Endothelial cell of umbilical vein (primary cell): ENCODE data around the gene POLR3C. TPM values are rescaled to one million over a fixed set of nuclear protein-coding genes. Genes with fewer than 3 reads are reported as not detected.

Experiments used
- BruUV-seq: library from RNA; stranded (reverse); fragments of 400-500 nt; replicated peaks from 2 replicates; lab custom pipeline; 2021; lab: Mats Ljungman, UMichigan
- CTCF ChIA-PET: fragments of 300-600, 350-600 bp; sonication (Branson Sonifier 250); formaldehyde crosslinking; loops from one replicate; lab custom pipeline; 2021; ENCODE audit warnings: antibody characterized with exemption, inconsistent platforms; lab: Charles Lee
- POLR2A ChIA-PET: fragments of 300-600, 350-600 bp; sonication (Branson Sonifier 250); formaldehyde crosslinking; loops from one replicate; lab custom pipeline; 2021; ENCODE audit warnings: antibody characterized with exemption, inconsistent platforms; lab: Charles Lee
- DNase-seq: peaks from one replicate; pipeline ENCODE4 v3.0.0-alpha.2; 2011; ENCODE audit warnings: low read depth, low spot score
- FAIRE-seq: peaks from 2 replicates; lab custom pipeline; 2011; peaks lifted over from hg19 to GRCh38; lab: Jason Lieb, UNC
- H2AFZ ChIP-seq: 2 replicates; pipeline ENCODE4 v1.6.0; 2012; ENCODE audit warnings: low read depth, low read length, control low read depth, inconsistent platforms
- H3K27ac ChIP-seq: 2 replicates; pipeline ENCODE4 v1.5.1; 2011; ENCODE audit warnings: low read depth, mild to moderate bottlenecking, control low read depth, low read length, moderate library complexity; ENCODE audit not compliant: insufficient read depth
- H3K27me3 ChIP-seq, 2 experiments: 2 replicates each; pipeline versions ENCODE4 v1.6.0 to v1.6.1; 2011; ENCODE audit warnings: low read length in 2 of 2, mixed read lengths in 1 of 2; ENCODE audit not compliant: control insufficient read depth in 2 of 2, insufficient read depth in 2 of 2
- H3K36me3 ChIP-seq, 2 experiments: 2 replicates in 1 of 2; 3 replicates in 1 of 2; pipeline ENCODE4 v1.5.1; 2011; ENCODE audit warnings: low read length in 2 of 2, mild to moderate bottlenecking in 1 of 2, moderate library complexity in 1 of 2; ENCODE audit not compliant: control insufficient read depth in 2 of 2, insufficient read depth in 2 of 2; ENCODE audit errors: extremely low read depth in 1 of 2
- H3K4me1 ChIP-seq: 3 replicates; pipeline ENCODE4 v1.5.1; 2011; ENCODE audit warnings: mild to moderate bottlenecking, low read length; ENCODE audit not compliant: control insufficient read depth, insufficient read depth; ENCODE audit errors: extremely low read depth
- H3K4me2 ChIP-seq: 2 replicates; pipeline ENCODE4 v1.6.1; 2011; ENCODE audit warnings: low read length, control low read depth, mixed read lengths; ENCODE audit not compliant: insufficient read depth
- H3K4me3 ChIP-seq, 3 experiments: fragments of 200-600 bp in 1 of 3; sonication (generic), shearing (Covaris generic) in 1 of 3; replicated peaks in 1 of 3; 2 replicates each; pipeline ENCODE4 v1.5.1; 2011 to 2016; ENCODE audit warnings: control low read depth in 3 of 3, low read length in 3 of 3, mild to moderate bottlenecking in 2 of 3, inconsistent platforms in 1 of 3, low read depth in 1 of 3, moderate library complexity in 1 of 3; ENCODE audit not compliant: insufficient read depth in 1 of 3
- H3K79me2 ChIP-seq: 2 replicates; pipeline ENCODE4 v1.6.0; 2012; ENCODE audit warnings: low read length, inconsistent platforms; ENCODE audit not compliant: control insufficient read depth, insufficient read depth
- H3K9ac ChIP-seq: replicated peaks from 2 replicates; pipeline ENCODE3; 2011; ENCODE audit warnings: low read length, control low read depth; ENCODE audit not compliant: insufficient read depth; ENCODE audit errors: extremely low read depth
- H3K9me1 ChIP-seq: replicated peaks from 3 replicates; pipeline ENCODE4 v1.6.0; 2011; ENCODE audit warnings: mild to moderate bottlenecking, low read length; ENCODE audit not compliant: control insufficient read depth, insufficient read depth; ENCODE audit errors: extremely low read depth
- H3K9me3 ChIP-seq: replicated peaks from 2 replicates; pipeline ENCODE4 v1.5.1; 2012; ENCODE audit warnings: low read length, inconsistent platforms; ENCODE audit not compliant: control insufficient read depth, insufficient read depth
- H4K20me1 ChIP-seq: replicated peaks from 2 replicates; pipeline ENCODE3; 2011; ENCODE audit warnings: mild to moderate bottlenecking, low read length; ENCODE audit not compliant: control insufficient read depth, insufficient read depth; ENCODE audit errors: extremely low read depth
- CTCF ChIP-seq, 2 donors: IDR thresholded peaks; 1 replicate in 1 of 2; 2 replicates in 1 of 2; pipeline ENCODE4 v1.5.1; 2011; ENCODE audit warnings: low read length in 2 of 2, mild to moderate bottlenecking in 2 of 2, moderate library complexity in 2 of 2, control low read depth in 1 of 2, inconsistent platforms in 1 of 2, low read depth in 1 of 2; ENCODE audit not compliant: insufficient read depth in 1 of 2; ENCODE audit errors: extremely low read depth in 1 of 2
- EZH2 ChIP-seq: IDR thresholded peaks from 2 replicates; pipeline ENCODE4 v1.6.1; 2012; ENCODE audit warnings: borderline replicate concordance, low read depth, mild to moderate bottlenecking, moderate library complexity, low read length, inconsistent platforms; ENCODE audit not compliant: severe bottlenecking
- FOS ChIP-seq: IDR thresholded peaks from 2 replicates; pipeline ENCODE4 v1.6.1; 2011; ENCODE audit warnings: mild to moderate bottlenecking, low read length, moderate library complexity, borderline replicate concordance; ENCODE audit not compliant: insufficient read depth
- GATA2 ChIP-seq: IDR thresholded peaks from 2 replicates; pipeline ENCODE4 v1.7.0; 2011; ENCODE audit warnings: low read depth, mild to moderate bottlenecking, moderate library complexity, mixed read lengths, low read length; ENCODE audit not compliant: insufficient read length, insufficient read depth
- JUN ChIP-seq: IDR thresholded peaks from 2 replicates; pipeline ENCODE4 v1.6.1; 2011; ENCODE audit warnings: borderline replicate concordance, low read depth; ENCODE audit not compliant: insufficient read length, insufficient read depth
- MYC ChIP-seq: IDR thresholded peaks from one replicate; pipeline ENCODE4 v1.6.1; 2011; ENCODE audit warnings: mild to moderate bottlenecking, low read depth, low read length
- POLR2A ChIP-seq: IDR thresholded peaks from 2 replicates; pipeline ENCODE4 v1.6.1; 2012; ENCODE audit warnings: low read depth, mild to moderate bottlenecking, control low read depth, low read length
- POLR2AphosphoS5 ChIP-seq: IDR thresholded peaks from 2 replicates; pipeline ENCODE4 v1.6.1; 2012; ENCODE audit warnings: low read depth, mild to moderate bottlenecking, control low read depth, low read length, moderate library complexity; ENCODE audit not compliant: insufficient read depth
- dilution Hi-C: fragments of 300-500 bp; cut with MboI; formaldehyde crosslinking; loops from one replicate; pipeline ENCODE4 v1.15.0; 2019; ENCODE audit warnings: low sequenced_read_pairs; ENCODE audit not compliant: extremely low pct_ligation_motif_present
- intact Hi-C: fragments of 100-400 bp; cut with micrococcal nuclease; formaldehyde crosslinking; loops from one replicate; pipeline ENCODE4 v1.10.0; 2022
- polyA plus RNA-seq, 4 experiments: library from polyadenylated mRNA; depleted of rRNA in 3 of 4; stranded (reverse) in 3 of 4; unstranded in 1 of 4; fragments of >200 nt; gene quantifications; 2 replicates each; pipeline versions ENCODE4 v1.2.1 to v1.2.3, GENCODE V29; 2011 to 2012; ENCODE audit warnings: missing spikeins in 1 of 4
- total RNA-seq: library from RNA; stranded (reverse); gene quantifications from 2 replicates; pipeline ENCODE4 v1.2.3, GENCODE V29; 2021
- TF ChIP-seq, protein P1 (sequence below): IDR thresholded peaks from 2 replicates; pipeline ENCODE4 v1.6.1; 2011; ENCODE audit not compliant: insufficient read depth, insufficient read length

Gene POLR3C
- total and polyA plus RNA-seq, 2 donors (not counting 3 experiments of a cell fraction or from before 2014, with no cell fraction given) = 28.4 to 30.4 TPM

- no peak for FAIRE-seq
- peaks cover 16% of the 10 kb centered on the region for H3K79me2 ChIP-seq
- TF ChIP-seq GATA2 = no peak
- no peak for TF ChIP-seq POLR2A
- no peak for TF ChIP-seq EZH2
- no peak for TF ChIP-seq JUN
- TF ChIP-seq POLR2AphosphoS5 = no peak
- no peak for TF ChIP-seq MYC
- TF ChIP-seq FOS = no peak
- TF ChIP-seq, protein P1, sequence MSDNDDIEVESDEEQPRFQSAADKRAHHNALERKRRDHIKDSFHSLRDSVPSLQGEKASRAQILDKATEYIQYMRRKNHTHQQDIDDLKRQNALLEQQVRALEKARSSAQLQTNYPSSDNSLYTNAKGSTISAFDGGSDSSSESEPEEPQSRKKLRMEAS = no peak
- TF ChIP-seq CTCF (IDR thresholded peaks at IDR 0.05; ENCODE audit: extremely low read depth in 1 of 2, insufficient read depth in 1 of 2, low read depth in 1 of 2, low read length in 2 of 2) = no peak
- peaks cover 15 to 37% of the 10 kb centered on the region in 2 experiments for H3K36me3 ChIP-seq
- H3K4me1 ChIP-seq = peaks cover 7% of the 10 kb centered on the region
- dilution Hi-C loops = no loop called here
- no peaks in the 10 kb centered on the region for H3K9me1 ChIP-seq
- no peak overlapping the region for H3K27ac ChIP-seq
- no peaks in the 10 kb centered on the region for H3K9me3 ChIP-seq
- CTCF ChIA-PET = interaction anchor here (6.1 kb wide), 1 partner anchor 9 kb away, joined by 154 read pairs; the partner anchor contains the start of gene NUDT17
- intact Hi-C loops = no loop called here
- no peak overlapping the region for H3K9ac ChIP-seq
- no peak overlapping the region for H2AFZ ChIP-seq
- POLR2A ChIA-PET = no interaction called here
- no TSS peak for BruUV-seq
- H3K4me2 ChIP-seq = no peak overlapping the region
- H4K20me1 ChIP-seq = no peaks in the 10 kb centered on the region
- H3K4me3 ChIP-seq = no peak overlapping the region
- DNase-seq = no peak
- no peaks in the 10 kb centered on the region for H3K27me3 ChIP-seq
Observed at GRCh38 chr1:145855426-145855948, 31.5 kb downstream of the POLR3C start.
